HS-5 (cell line): ENCODE measurements around the gene DIP2A.
A peak's percentile ranks its signal among the peaks of the same experiment; 100 is the strongest.

Experiments
- DNase-seq: peaks from one replicate; pipeline ENCODE4 v3.0.0-alpha.2; 2012; ENCODE audit warnings: low read depth

DIP2A gene

GRCh38 chr21:46596201-46596600 is 137.5 kb downstream of the DIP2A start:
- DNase-seq = no peak

GRCh38 chr21:46597031-46597430 is 138.3 kb downstream of the DIP2A start:
- DNase-seq = no peak

- DNase-seq = no peak
Observed at GRCh38 chr21:46597896-46598343, 139.2 kb downstream of the DIP2A start.

GRCh38 chr21:46598581-46599572 is 140.2 kb downstream of the DIP2A start:
- peak; percentile 35 for DNase-seq

GRCh38 chr21:46600305-46600704 is 141.6 kb downstream of the DIP2A start:
- no peak for DNase-seq

GRCh38 chr21:46600978-46601377 is 142.3 kb downstream of the DIP2A start:
- no peak for DNase-seq

GRCh38 chr21:46603228-46603627 is 144.5 kb downstream of the DIP2A start:
- no peak for DNase-seq

- no peak for DNase-seq
Observed at GRCh38 chr21:46604329-46604974, 145.8 kb downstream of the DIP2A start.

GRCh38 chr21:46604975-46605766 is 146.5 kb downstream of the DIP2A start, which contains the start of gene S100B:
TSS of gene S100B (minus strand) at chr21:46605082. CDS start at chr21:46602415, 2,667 bp downstream.
- no peak for DNase-seq

GRCh38 chr21:46605767-46606426 is 147.2 kb downstream of the DIP2A start:
- no peak for DNase-seq

GRCh38 chr21:46606427-46606813 is 147.7 kb downstream of the DIP2A start:
- DNase-seq = no peak

GRCh38 chr21:46607636-46608035 is 148.9 kb downstream of the DIP2A start:
- no peak for DNase-seq

GRCh38 chr21:46608672-46609111 is 150.0 kb downstream of the DIP2A start:
- no peak for DNase-seq

GRCh38 chr21:46610018-46610701 is 151.5 kb downstream of the DIP2A start:
- no peak for DNase-seq

GRCh38 chr21:46613391-46613790 is 154.7 kb downstream of the DIP2A start:
- no peak for DNase-seq

- DNase-seq = no peak
Observed at GRCh38 chr21:46616050-46616449, 157.4 kb downstream of the DIP2A start.

- no peak for DNase-seq
Observed at GRCh38 chr21:46616656-46617055, 158.0 kb downstream of the DIP2A start.

GRCh38 chr21:46617267-46618051 is 158.8 kb downstream of the DIP2A start:
- DNase-seq = no peak

GRCh38 chr21:46618738-46619379 is 160.2 kb downstream of the DIP2A start:
- no peak for DNase-seq
